Measurements from ENCODE around the gene PER2.

Gene PER2

DNA sequence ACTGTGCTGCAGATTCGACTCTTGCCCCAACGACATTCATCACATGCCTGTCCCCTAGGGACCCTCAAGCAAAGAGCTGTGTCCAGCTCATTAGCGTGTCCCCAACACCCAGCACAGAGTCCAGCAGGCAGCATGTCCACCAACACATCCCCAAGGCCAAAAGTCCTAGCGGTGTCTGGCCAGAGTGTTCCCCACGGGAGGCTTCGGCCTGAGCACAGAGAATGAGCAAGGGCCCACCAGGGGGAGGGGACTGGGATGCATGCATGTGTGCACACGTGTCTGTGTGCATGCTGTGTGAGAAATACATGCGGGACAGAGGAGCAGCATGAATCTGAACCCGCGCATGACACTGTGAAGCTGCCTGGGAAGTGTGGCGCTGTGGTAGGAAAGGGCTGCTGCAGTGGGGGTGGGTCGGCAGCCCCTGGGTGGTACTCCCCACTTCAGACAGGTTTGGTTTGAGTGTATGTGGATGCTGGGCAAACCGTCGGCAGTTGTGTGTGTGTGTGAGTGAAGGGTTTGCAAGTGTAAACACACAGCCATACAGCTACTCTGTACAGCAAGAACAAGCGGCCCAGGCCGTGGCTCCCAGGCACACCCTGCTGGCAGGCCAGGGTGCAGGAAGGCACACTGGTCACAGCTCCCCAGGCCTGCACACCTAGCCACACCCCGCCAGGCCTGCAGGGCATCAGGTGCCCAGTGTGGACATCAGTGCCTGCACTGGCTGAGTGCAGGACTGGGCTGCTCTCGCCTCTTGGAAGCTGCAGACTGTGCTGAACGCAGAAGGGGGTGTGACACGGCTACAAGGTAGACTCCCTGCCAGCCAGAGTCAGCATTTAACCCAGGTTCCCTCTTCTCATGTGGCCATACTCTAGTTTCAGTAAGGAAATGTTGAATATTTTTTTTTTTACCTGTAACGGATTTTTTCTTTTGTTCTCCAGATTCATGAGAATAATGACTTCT lies 29.1 kb downstream of the PER2 start:
- TF ChIP-seq, protein P1, sequence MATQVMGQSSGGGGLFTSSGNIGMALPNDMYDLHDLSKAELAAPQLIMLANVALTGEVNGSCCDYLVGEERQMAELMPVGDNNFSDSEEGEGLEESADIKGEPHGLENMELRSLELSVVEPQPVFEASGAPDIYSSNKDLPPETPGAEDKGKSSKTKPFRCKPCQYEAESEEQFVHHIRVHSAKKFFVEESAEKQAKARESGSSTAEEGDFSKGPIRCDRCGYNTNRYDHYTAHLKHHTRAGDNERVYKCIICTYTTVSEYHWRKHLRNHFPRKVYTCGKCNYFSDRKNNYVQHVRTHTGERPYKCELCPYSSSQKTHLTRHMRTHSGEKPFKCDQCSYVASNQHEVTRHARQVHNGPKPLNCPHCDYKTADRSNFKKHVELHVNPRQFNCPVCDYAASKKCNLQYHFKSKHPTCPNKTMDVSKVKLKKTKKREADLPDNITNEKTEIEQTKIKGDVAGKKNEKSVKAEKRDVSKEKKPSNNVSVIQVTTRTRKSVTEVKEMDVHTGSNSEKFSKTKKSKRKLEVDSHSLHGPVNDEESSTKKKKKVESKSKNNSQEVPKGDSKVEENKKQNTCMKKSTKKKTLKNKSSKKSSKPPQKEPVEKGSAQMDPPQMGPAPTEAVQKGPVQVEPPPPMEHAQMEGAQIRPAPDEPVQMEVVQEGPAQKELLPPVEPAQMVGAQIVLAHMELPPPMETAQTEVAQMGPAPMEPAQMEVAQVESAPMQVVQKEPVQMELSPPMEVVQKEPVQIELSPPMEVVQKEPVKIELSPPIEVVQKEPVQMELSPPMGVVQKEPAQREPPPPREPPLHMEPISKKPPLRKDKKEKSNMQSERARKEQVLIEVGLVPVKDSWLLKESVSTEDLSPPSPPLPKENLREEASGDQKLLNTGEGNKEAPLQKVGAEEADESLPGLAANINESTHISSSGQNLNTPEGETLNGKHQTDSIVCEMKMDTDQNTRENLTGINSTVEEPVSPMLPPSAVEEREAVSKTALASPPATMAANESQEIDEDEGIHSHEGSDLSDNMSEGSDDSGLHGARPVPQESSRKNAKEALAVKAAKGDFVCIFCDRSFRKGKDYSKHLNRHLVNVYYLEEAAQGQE (IDR thresholded peaks at IDR 0.05; ENCODE audit: insufficient read depth in 1 of 2, low read depth in 2 of 2, low read length in 2 of 2): no peak
- TF ChIP-seq TAF1 (IDR thresholded peaks at IDR 0.05; ENCODE audit: borderline replicate concordance, insufficient read depth, low read length): no peak
- TF ChIP-seq POLR2AphosphoS5 (IDR thresholded peaks at IDR 0.05; ENCODE audit: low read depth, low read length): no peak
- TF ChIP-seq SIN3A (IDR thresholded peaks at IDR 0.05; ENCODE audit: borderline replicate concordance, insufficient read depth, low read length): no peak
- TF ChIP-seq FOXP2 (optimal IDR thresholded peaks at IDR 0.05; ENCODE audit: borderline replicate concordance, extremely low read depth, extremely low read length, insufficient read depth): no peak

DNA sequence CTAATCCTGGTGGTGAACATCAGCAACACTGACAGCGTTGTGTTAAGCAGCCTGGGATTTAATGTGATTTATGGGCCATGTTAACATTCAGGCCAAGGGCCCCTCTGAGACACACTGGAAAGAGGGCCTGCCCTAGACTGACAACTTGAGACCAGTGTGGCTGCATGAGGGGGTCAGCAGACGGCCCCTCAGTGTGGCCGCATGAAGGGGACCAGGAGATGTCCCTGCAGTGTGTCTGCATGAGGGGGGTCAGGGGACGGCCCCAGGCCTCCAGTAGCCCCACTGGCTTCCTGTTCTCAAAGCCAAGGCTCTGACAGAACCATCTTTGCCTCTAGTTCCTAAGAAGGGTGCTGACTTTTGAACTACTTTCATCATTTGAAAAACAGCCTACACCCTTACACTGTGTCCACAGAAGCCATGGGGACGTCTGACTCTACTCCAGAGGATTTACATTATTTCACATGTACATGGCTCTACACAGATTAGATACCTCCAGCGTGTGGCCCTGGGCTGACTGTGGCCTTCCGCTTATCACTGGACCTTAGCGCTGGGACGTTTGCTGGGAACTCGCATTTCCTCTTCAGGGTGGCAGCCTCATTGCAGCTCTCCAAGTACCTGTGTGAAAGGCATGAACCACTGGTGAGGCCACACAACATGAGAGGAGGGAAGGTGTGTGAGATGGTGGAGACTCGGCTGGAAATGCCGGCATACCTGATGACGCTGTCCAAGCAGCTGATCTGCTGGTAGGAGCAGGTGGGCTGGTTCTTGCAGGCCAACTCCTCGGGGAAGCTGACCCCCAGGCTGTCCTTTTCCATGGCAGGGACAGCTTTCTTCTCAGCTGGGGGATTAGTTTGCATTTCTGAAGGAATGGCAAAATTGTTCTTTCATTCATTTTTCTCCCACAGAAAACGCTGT lies 30.4 kb downstream of the PER2 start:
- TF ChIP-seq TAF1 (IDR thresholded peaks at IDR 0.05; ENCODE audit: borderline replicate concordance, insufficient read depth, low read length) (no peak), FOXP2 (optimal IDR thresholded peaks at IDR 0.05; ENCODE audit: borderline replicate concordance, extremely low read depth, extremely low read length, insufficient read depth) (no peak), POLR2AphosphoS5 (IDR thresholded peaks at IDR 0.05; ENCODE audit: low read depth, low read length) (no peak), SIN3A (IDR thresholded peaks at IDR 0.05; ENCODE audit: borderline replicate concordance, insufficient read depth, low read length) (no peak)
- TF ChIP-seq, protein P1 (IDR thresholded peaks at IDR 0.05; ENCODE audit: insufficient read depth in 1 of 2, low read depth in 2 of 2, low read length in 2 of 2): no peak

DNA sequence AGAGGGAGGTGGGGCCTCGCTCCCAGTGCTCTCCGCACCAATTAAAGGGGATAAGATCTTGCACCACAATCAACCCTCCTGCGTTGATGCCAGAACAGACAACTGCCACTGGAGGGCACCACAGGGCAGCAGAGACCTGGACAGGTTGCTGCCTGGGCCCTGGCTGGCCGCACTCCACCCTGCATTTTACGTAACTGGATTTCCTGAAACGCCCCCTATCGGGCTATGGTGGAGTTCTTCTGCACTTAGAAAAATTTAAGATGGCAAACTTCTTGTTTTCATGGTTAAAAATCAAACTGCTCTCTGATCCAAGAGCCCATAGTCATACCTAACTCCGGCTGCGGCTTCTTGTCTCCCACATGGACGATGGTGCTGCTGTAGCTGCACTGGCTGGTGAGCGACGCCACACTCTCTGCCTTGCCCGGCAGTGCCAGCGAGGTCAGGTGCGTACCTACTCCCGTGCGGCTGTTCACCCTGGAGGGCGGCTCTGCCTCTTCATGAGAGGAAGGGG lies 31.8 kb downstream of the PER2 start:
- TF ChIP-seq FOXP2 (optimal IDR thresholded peaks at IDR 0.05; ENCODE audit: borderline replicate concordance, extremely low read depth, extremely low read length, insufficient read depth): peak; percentile 73
- TF ChIP-seq, protein P1 (IDR thresholded peaks at IDR 0.05; ENCODE audit: insufficient read depth in 1 of 2, low read depth in 2 of 2, low read length in 2 of 2): no peak

DNA sequence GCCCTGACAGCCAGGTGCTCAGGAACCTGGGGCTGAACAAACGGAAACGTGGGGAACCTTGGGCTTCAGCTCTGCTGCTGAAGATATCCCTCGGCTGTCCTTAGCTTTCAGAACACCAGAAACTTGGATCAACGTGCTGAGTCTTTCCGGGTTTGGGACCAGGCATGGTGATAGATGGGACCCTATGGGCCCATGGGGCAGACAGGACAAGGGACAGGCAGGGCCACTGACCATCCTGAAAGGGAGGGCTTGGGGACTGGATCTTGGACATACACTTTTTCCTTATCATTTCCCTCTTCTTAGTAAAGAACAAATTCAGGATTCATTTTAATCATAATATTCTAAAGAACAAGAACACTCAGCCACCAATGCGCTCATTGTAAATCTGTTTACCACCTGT lies 32.3 kb downstream of the PER2 start:
- TF ChIP-seq, protein P1 (IDR thresholded peaks at IDR 0.05; ENCODE audit: insufficient read depth in 1 of 2, low read depth in 2 of 2, low read length in 2 of 2): no peak
- TF ChIP-seq SIN3A (IDR thresholded peaks at IDR 0.05; ENCODE audit: borderline replicate concordance, insufficient read depth, low read length) (no peak), POLR2AphosphoS5 (IDR thresholded peaks at IDR 0.05; ENCODE audit: low read depth, low read length) (no peak), FOXP2 (optimal IDR thresholded peaks at IDR 0.05; ENCODE audit: borderline replicate concordance, extremely low read depth, extremely low read length, insufficient read depth) (no peak), TAF1 (IDR thresholded peaks at IDR 0.05; ENCODE audit: borderline replicate concordance, insufficient read depth, low read length) (no peak)
